ENCODE results near the gene TNIK. TPM values are rescaled to one million over a fixed set of nuclear protein-coding genes. Genes with fewer than 3 reads are reported as not detected.

TNIK gene
- total and polyA plus RNA-seq, 2 donors from 2014 or later, result 3.6 to 48.9 TPM

DNA sequence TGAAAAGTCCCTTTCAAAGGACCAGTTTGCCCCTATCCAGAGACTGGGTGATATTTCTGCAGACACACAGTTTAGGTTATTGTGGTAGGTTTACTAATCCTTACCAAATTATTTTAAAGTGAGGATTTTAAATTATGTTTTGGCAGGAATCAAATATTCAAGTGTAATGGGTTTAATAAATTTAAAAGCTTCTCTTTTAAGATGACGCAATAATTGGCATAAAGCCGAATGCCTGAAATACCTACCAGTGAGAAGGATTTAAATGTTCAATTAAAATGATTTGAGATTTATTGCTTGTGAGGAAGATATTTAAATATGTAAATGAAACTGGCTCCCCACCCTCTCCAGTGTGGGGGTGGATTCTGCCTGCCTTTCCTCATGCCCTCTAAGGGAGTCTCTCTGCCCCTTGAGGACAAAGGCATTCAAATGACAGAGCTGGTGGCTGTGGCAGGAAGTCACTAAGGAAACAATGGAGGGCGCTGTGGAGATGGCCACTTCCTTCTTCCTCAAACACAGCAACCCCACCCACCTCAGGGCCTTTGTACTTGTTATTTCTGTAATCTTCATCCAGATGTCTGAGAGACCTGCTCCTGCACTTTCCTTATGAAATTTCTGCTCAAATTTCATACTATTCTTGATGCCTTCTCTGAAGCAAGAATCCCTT, 131.7 kb downstream of the TNIK start:
- Histone ChIP-seq H3K4me3 (ENCODE audit: low read length in 3 of 3) (no peak overlapping the region), H3K9ac (ENCODE audit: low read length in 3 of 3) (no peak overlapping the region), H3K9me3 (ENCODE audit: control insufficient read depth in 2 of 3, insufficient read depth in 1 of 3, low read length in 3 of 3) (no peaks in the 10 kb centered on the region), H3K27me3 (ENCODE audit: control insufficient read depth, insufficient read depth, low read length) (no peaks in the 10 kb centered on the region), H3K36me3 (ENCODE audit: control insufficient read depth in 2 of 3, insufficient read depth in 3 of 3, low read length in 3 of 3) (no peaks in the 10 kb centered on the region), H3K27ac (ENCODE audit: low read depth in 2 of 2, low read length in 2 of 2) (no peak overlapping the region), H3K4me1 (ENCODE audit: control insufficient read depth in 2 of 3, insufficient read depth in 2 of 3, low read depth in 1 of 3, low read length in 3 of 3) (peaks cover 0 to 14% (median 0%) of the 10 kb centered on the region in 3 donors)
- no peak for TF ChIP-seq CTCF (IDR thresholded peaks at IDR 0.05; ENCODE audit: borderline replicate concordance, extremely low read depth, insufficient read depth)
- FAIRE-seq (no peak), DNase-seq (peak in 1 of 5 donors; percentile 39)
- intact Hi-C loops (cut with DNase I), result no loop called here

- Histone ChIP-seq H3K36me3 (ENCODE audit: control insufficient read depth in 2 of 3, insufficient read depth in 3 of 3, low read length in 3 of 3) (no peaks in the 10 kb centered on the region), H3K4me1 (ENCODE audit: control insufficient read depth in 2 of 3, insufficient read depth in 2 of 3, low read depth in 1 of 3, low read length in 3 of 3) (peaks cover 0 to 14% (median 0%) of the 10 kb centered on the region in 3 donors), H3K27me3 (ENCODE audit: control insufficient read depth, insufficient read depth, low read length) (no peaks in the 10 kb centered on the region), H3K27ac (ENCODE audit: low read depth in 2 of 2, low read length in 2 of 2) (no peak overlapping the region), H3K9me3 (ENCODE audit: control insufficient read depth in 2 of 3, insufficient read depth in 1 of 3, low read length in 3 of 3) (no peaks in the 10 kb centered on the region), H3K4me3 (ENCODE audit: low read length in 3 of 3) (no peak overlapping the region), H3K9ac (ENCODE audit: low read length in 3 of 3) (no peak overlapping the region)
- FAIRE-seq, result no peak
- DNase-seq, result peak in 1 of 5 donors; percentile 39
- TF ChIP-seq CTCF (IDR thresholded peaks at IDR 0.05; ENCODE audit: borderline replicate concordance, extremely low read depth, insufficient read depth), result no peak
- intact Hi-C loops (cut with DNase I), result no loop called here
These were observed 132.6 kb downstream of the TNIK start for GRCh38 chr3:171327441-171328174.

DNA sequence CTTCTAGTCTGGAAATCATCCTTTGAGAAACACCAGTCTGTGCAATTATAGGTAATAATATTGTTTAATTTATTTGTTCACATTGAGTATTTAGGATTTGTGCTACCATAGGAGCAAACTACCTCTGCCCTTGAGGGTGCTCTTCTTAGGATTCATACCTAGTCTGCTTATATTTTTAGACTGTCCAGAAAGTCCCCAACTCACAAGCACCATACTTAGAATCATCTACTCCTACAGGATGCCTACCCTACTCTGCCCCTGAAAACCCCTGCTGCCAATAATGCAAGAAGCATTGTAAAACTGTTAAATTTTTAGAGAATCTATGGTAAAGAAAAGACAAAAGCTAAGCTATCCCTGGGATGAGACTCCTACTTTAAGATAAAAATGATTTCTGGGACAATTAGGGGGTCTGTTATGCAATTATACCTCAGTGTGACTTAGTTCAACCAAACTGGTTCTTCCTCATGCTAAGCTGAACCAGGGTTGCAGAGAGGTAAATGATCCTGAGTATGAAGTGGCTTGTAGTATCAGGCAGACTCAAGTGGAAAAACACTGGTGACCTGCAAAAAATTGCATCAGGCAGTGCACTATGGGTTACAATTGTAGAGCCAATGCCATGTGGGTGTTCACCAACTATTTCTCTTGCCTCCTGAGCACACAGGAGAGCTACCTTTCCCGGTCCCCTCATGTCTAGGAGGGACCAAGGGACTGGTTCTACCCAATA, 133.3 kb downstream of the TNIK start:
- H3K27ac ChIP-seq (ENCODE audit: low read depth in 2 of 2, low read length in 2 of 2), result no peak overlapping the region
- no peaks in the 10 kb centered on the region for H3K27me3 ChIP-seq (ENCODE audit: control insufficient read depth, insufficient read depth, low read length)
- peaks cover 0 to 14% (median 0%) of the 10 kb centered on the region in 3 donors for H3K4me1 ChIP-seq (ENCODE audit: control insufficient read depth in 2 of 3, insufficient read depth in 2 of 3, low read depth in 1 of 3, low read length in 3 of 3)
- H3K36me3 ChIP-seq (ENCODE audit: control insufficient read depth in 2 of 3, insufficient read depth in 3 of 3, low read length in 3 of 3), result no peaks in the 10 kb centered on the region
- intact Hi-C loops (cut with DNase I), result no loop called here
- H3K9me3 ChIP-seq (ENCODE audit: control insufficient read depth in 2 of 3, insufficient read depth in 1 of 3, low read length in 3 of 3), result no peaks in the 10 kb centered on the region
- no peak for TF ChIP-seq CTCF (IDR thresholded peaks at IDR 0.05; ENCODE audit: borderline replicate concordance, extremely low read depth, insufficient read depth)
- no peak overlapping the region for H3K9ac ChIP-seq (ENCODE audit: low read length in 3 of 3)
- DNase-seq, result no peak
- no peak for FAIRE-seq
- H3K4me3 ChIP-seq (ENCODE audit: low read length in 3 of 3), result no peak overlapping the region

Data from kidney (tissue), 14 donors.